Esophagus muscularis mucosa (tissue), 3 donors: ENCODE data around the gene PBRM1.

Source experiments
- POLR2A ChIP-seq: fragments of 450-650 bp; IDR thresholded peaks from one replicate; pipeline ENCODE4 v1.6.1; 2017; ENCODE audit warnings: antibody characterized with exemption, moderate library complexity, mild to moderate bottlenecking, low read depth
- TF ChIP-seq, protein P1 (sequence below), 3 experiments: fragments of 200-600 bp in 2 of 3; fragments of 450-650 bp in 1 of 3; sonication (generic) in 2 of 3; IDR thresholded peaks; one replicate each; pipeline ENCODE4 v1.5.1; 2017 to 2019; ENCODE audit warnings: antibody characterized with exemption in 3 of 3, mild to moderate bottlenecking in 2 of 3, moderate library complexity in 1 of 3

DNA sequence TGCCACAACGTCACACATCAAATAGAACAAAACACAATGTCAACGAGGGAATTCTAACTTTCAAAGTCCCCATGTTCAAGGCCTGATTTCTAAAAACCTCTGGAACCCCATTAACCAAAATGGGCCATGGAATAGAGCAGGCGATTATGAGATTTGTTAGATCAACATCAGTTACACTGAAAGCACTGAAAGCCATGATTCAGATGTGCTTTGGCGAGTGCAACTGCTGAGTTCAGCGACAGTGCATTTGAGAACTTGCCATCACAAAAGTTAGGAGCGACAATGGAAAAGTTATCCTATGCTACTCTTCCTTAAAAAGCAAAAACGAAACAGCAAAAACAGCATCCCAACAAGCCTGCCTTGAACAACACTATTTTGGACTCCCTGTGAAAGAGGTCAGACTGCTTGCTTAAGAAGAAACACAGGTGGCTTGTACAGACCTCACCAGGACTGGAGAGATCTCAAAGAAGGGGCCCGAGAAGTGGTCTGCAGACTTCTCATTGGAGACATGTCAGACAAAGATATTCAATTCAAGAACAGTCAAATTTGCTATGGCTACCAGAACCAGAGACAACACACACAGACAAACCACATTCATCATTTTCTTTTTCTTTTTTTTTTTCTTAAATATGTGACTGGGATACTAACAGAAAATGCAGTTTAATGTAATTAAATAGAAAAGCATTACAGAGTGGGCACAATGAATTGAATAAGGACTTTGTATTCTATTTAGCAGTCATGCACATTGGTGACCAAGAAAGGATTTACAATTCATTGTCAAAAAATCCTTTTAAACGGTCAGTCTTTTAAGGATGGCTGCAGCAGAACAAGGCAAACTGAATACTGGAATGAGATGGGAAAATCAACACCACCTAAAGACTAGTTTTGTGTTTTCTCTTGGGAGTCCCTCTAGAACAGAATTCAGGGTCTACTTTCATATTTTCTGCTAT, 128.4 kb downstream of the PBRM1 start:
- TF ChIP-seq, protein P1, sequence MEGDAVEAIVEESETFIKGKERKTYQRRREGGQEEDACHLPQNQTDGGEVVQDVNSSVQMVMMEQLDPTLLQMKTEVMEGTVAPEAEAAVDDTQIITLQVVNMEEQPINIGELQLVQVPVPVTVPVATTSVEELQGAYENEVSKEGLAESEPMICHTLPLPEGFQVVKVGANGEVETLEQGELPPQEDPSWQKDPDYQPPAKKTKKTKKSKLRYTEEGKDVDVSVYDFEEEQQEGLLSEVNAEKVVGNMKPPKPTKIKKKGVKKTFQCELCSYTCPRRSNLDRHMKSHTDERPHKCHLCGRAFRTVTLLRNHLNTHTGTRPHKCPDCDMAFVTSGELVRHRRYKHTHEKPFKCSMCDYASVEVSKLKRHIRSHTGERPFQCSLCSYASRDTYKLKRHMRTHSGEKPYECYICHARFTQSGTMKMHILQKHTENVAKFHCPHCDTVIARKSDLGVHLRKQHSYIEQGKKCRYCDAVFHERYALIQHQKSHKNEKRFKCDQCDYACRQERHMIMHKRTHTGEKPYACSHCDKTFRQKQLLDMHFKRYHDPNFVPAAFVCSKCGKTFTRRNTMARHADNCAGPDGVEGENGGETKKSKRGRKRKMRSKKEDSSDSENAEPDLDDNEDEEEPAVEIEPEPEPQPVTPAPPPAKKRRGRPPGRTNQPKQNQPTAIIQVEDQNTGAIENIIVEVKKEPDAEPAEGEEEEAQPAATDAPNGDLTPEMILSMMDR (IDR thresholded peaks at IDR 0.05) = no peak
- TF ChIP-seq POLR2A = no peak
